Measurements from ENCODE around the gene PANX3.

Gene PANX3

GRCh38 chr11:124661553-124661952 lies 50.3 kb downstream of the PANX3 start:
- DNase-seq, result no peak

- DNase-seq, result no peak
Observed at GRCh38 chr11:124662106-124662505, 50.9 kb downstream of the PANX3 start.

GRCh38 chr11:124663861-124664260 lies 52.6 kb downstream of the PANX3 start:
- DNase-seq, result no peak

GRCh38 chr11:124667601-124668000 lies 56.4 kb downstream of the PANX3 start:
- no peak for DNase-seq

- no peak for DNase-seq
Observed at GRCh38 chr11:124669193-124669592, 58.0 kb downstream of the PANX3 start.

All from DMS153 (cell line).